HepG2 (cell line): ENCODE data around the gene COMT. TPM values are rescaled to one million over a fixed set of nuclear protein-coding genes. Genes with fewer than 3 reads are reported as not detected.

Source experiments
- ATF5 ChIP-seq: sonication (generic); formaldehyde crosslinking; IDR thresholded peaks from 2 replicates; pipeline ENCODE4 v1.4.0; 2020; ENCODE audit warnings: mild to moderate bottlenecking, low read depth, missing genetic modification reagents
- ATM ChIP-seq: fragments of 450-650 bp; IDR thresholded peaks from 2 replicates; pipeline ENCODE4 v1.7.1; 2017; ENCODE audit warnings: mild to moderate bottlenecking, borderline replicate concordance
- BCL3 ChIP-seq: sonication (generic); formaldehyde crosslinking; IDR thresholded peaks from 2 replicates; pipeline ENCODE4 v1.5.1; 2020; ENCODE audit warnings: mild to moderate bottlenecking, missing genetic modification reagents, moderate library complexity
- GABPB1 ChIP-seq: IDR thresholded peaks from 2 replicates; pipeline ENCODE4 v1.6.1; 2016; ENCODE audit warnings: mild to moderate bottlenecking, missing genetic modification reagents, moderate library complexity, missing compliant biosample characterization
- KDM5B ChIP-seq: sonication (generic); formaldehyde crosslinking; IDR thresholded peaks from 2 replicates; pipeline ENCODE4 v1.4.0; 2020; ENCODE audit warnings: missing genetic modification reagents, mild to moderate bottlenecking, borderline replicate concordance
- MAX ChIP-seq: IDR thresholded peaks from 2 replicates; pipeline ENCODE4 v1.6.1; 2012; ENCODE audit warnings: inconsistent platforms
- MXD3 ChIP-seq: IDR thresholded peaks from 2 replicates; pipeline ENCODE4 v1.6.1; 2016; ENCODE audit warnings: mild to moderate bottlenecking, missing biosample characterization, missing genetic modification reagents
- MYC ChIP-seq: sonication (generic); formaldehyde crosslinking; IDR thresholded peaks from 2 replicates; pipeline ENCODE4 v1.9.0; 2021; ENCODE audit warnings: missing genetic modification reagents, borderline replicate concordance
- PITX1 ChIP-seq: sonication (generic); formaldehyde crosslinking; IDR thresholded peaks from 2 replicates; pipeline ENCODE4 v1.5.1; 2020; ENCODE audit warnings: mild to moderate bottlenecking, missing genetic modification reagents
- POLR2A ChIP-seq, 2 experiments: IDR thresholded peaks; 2 replicates each; pipeline ENCODE4 v1.6.1; 2011; ENCODE audit warnings: low read depth in 2 of 2, low read length in 2 of 2, mild to moderate bottlenecking in 1 of 2, moderate library complexity in 1 of 2; ENCODE audit not compliant: insufficient read depth in 1 of 2
- PREB ChIP-seq: sonication (generic); formaldehyde crosslinking; IDR thresholded peaks from 2 replicates; pipeline ENCODE4 v1.4.0; 2020; ENCODE audit warnings: missing genetic modification reagents
- SP4 ChIP-seq: sonication (generic); formaldehyde crosslinking; IDR thresholded peaks from 2 replicates; pipeline ENCODE4 v1.8.1; 2023; ENCODE audit warnings: mild to moderate bottlenecking, missing genetic modification reagents
- TFE3 ChIP-seq: IDR thresholded peaks from 2 replicates; pipeline ENCODE4 v1.6.1; 2016
- ZBTB43 ChIP-seq: sonication (generic); formaldehyde crosslinking; conservative IDR thresholded peaks from 2 replicates; pipeline ENCODE4 v1.4.0; 2020; ENCODE audit warnings: missing genetic modification reagents
- ZC3H4 ChIP-seq: sonication (generic); formaldehyde crosslinking; IDR thresholded peaks from 2 replicates; pipeline ENCODE4 v1.4.0; 2020; ENCODE audit warnings: missing genetic modification reagents, borderline replicate concordance
- ZFP91 ChIP-seq: sonication (generic); formaldehyde crosslinking; IDR thresholded peaks from 2 replicates; pipeline ENCODE4 v1.9.0; 2022; ENCODE audit warnings: missing genetic modification reagents, mild to moderate bottlenecking, borderline replicate concordance
- ZNF232 ChIP-seq: sonication (generic); formaldehyde crosslinking; IDR thresholded peaks from 2 replicates; pipeline ENCODE4 v1.4.0; 2020; ENCODE audit warnings: missing genetic modification reagents, borderline replicate concordance
- ZNF441 ChIP-seq: sonication (generic); formaldehyde crosslinking; IDR thresholded peaks from 2 replicates; pipeline ENCODE4 v1.7.0; 2021; ENCODE audit warnings: missing genetic modification reagents, borderline replicate concordance
- ZNF512 ChIP-seq: sonication (generic); formaldehyde crosslinking; IDR thresholded peaks from 2 replicates; pipeline ENCODE4 v1.4.0; 2020; ENCODE audit warnings: mild to moderate bottlenecking, missing genetic modification reagents
- polyA plus RNA-seq, 8 experiments: library from polyadenylated mRNA; depleted of rRNA in 3 of 8; stranded (reverse) in 7 of 8; unstranded in 1 of 8; fragments of >200 nt; fragmentation: Illumina TruSeq in 4 of 8; extraction: Trizol in 4 of 8; gene quantifications; 2 replicates each; pipeline versions ENCODE4 v1.2.1 to v1.2.3, GENCODE V29; 2011 to 2016; ENCODE audit warnings: low read depth in 4 of 8, missing spikeins in 1 of 8, mixed read lengths in 1 of 8; ENCODE audit not compliant: insufficient read depth in 1 of 8
- total RNA-seq, 5 experiments: library from RNA; depleted of rRNA; stranded (reverse); fragments of >200 nt; fragmentation: Illumina TruSeq; extraction: Trizol; gene quantifications; 2 replicates each; pipeline ENCODE4 v1.2.3, GENCODE V29; 2016; ENCODE audit warnings: low read depth in 1 of 5

Gene COMT
- total and polyA plus RNA-seq, 2 of the 13 experiments (the other 11 are each of a cell fraction or from before 2014, with no cell fraction given) = 156 to 162 TPM

- 0 out of 4 replicates have a peak, but pooled peaks of 1 of the 2 experiments have one; percentile 22 for TF ChIP-seq POLR2A (IDR thresholded peaks at IDR 0.05; ENCODE audit: insufficient read depth in 1 of 2, low read depth in 2 of 2, low read length in 2 of 2)
- TF ChIP-seq MYC (CRISPR knock-in tag) = peak; percentile 49; the same call in 1 of the 2 replicates
- TF ChIP-seq PREB (CRISPR knock-in tag) = 0 out of 2 replicates have a peak, but pooled peaks have one; percentile 19
- TF ChIP-seq MAX = peak; percentile 88
- peak; percentile 60; the same call in 1 of the 2 replicates for TF ChIP-seq MXD3 (CRISPR knock-in tag)
- TF ChIP-seq PITX1 (CRISPR knock-in tag) = peak; percentile 40; the same call in 1 of the 2 replicates
- 0 out of 2 replicates have a peak, but pooled peaks have one; percentile 36 for TF ChIP-seq TFE3 (CRISPR knock-in tag)
- TF ChIP-seq ZNF232 (CRISPR knock-in tag) = peak; percentile 81
- TF ChIP-seq ZFP91 = 0 out of 2 replicates have a peak, but pooled peaks have one; percentile 27
- TF ChIP-seq ZC3H4 = peak; percentile 57; the same call in 1 of the 2 replicates
- TF ChIP-seq BCL3 = no peak
- no peak for TF ChIP-seq ZNF512 (CRISPR knock-in tag)
- peak; percentile 18; the same call in 1 of the 2 replicates for TF ChIP-seq SP4
- no peak for TF ChIP-seq ATM
- peak; percentile 69; the same call in 1 of the 2 replicates for TF ChIP-seq ZBTB43 (CRISPR knock-in tag)
- TF ChIP-seq ATF5 (CRISPR knock-in tag) = no peak
- 0 out of 2 replicates have a peak, but pooled peaks have one; percentile 19 for TF ChIP-seq KDM5B (CRISPR knock-in tag)
- 0 out of 2 replicates have a peak, but pooled peaks have one; percentile 30 for TF ChIP-seq GABPB1
- TF ChIP-seq ZNF441 (CRISPR knock-in tag) = 0 out of 2 replicates have a peak, but pooled peaks have one; percentile 36
These were observed 15.9 kb downstream of the COMT start (continued) for GRCh38 chr22:19957445-19957844.
